H9 (cell line): ENCODE measurements around the gene GPD1. TPM values are rescaled to one million over a fixed set of nuclear protein-coding genes. Genes with fewer than 3 reads are reported as not detected.

Experiments
- DNase-seq: peaks from one replicate; pipeline ENCODE4 v3.0.0-alpha.2; 2017
- H2AFZ ChIP-seq: one replicate; pipeline ENCODE4 v1.6.1; 2013; ENCODE audit warnings: mild to moderate bottlenecking, low read length, control low read depth, moderate library complexity
- H2AK5ac ChIP-seq: 2 replicates; pipeline ENCODE4 v1.6.1; 2013; ENCODE audit warnings: low read length, control low read depth, mixed read lengths; ENCODE audit not compliant: insufficient read length
- H2BK120ac ChIP-seq: one replicate; pipeline ENCODE4 v1.6.1; 2013; ENCODE audit warnings: low read depth, mild to moderate bottlenecking, low read length, control low read depth, inconsistent platforms; ENCODE audit not compliant: poor library complexity, severe bottlenecking
- H2BK12ac ChIP-seq: 2 replicates; pipeline ENCODE4 v1.6.1; 2013; ENCODE audit warnings: low read length, control low read depth, mixed read lengths, low read depth; ENCODE audit not compliant: insufficient read length
- H2BK15ac ChIP-seq: 2 replicates; pipeline ENCODE4 v1.6.1; 2013; ENCODE audit warnings: low read depth, low read length, control low read depth
- H2BK20ac ChIP-seq: one replicate; pipeline ENCODE4 v1.6.1; 2013; ENCODE audit warnings: low read depth, mild to moderate bottlenecking, low read length, control low read depth, inconsistent platforms; ENCODE audit not compliant: poor library complexity, severe bottlenecking
- H2BK5ac ChIP-seq: 2 replicates; pipeline ENCODE4 v1.6.1; 2013; ENCODE audit warnings: low read length, control low read depth, mixed read lengths; ENCODE audit not compliant: insufficient read length
- H3K14ac ChIP-seq: 2 replicates; pipeline ENCODE4 v1.6.1; 2013; ENCODE audit warnings: low read length, control low read depth; ENCODE audit not compliant: insufficient read depth
- H3K18ac ChIP-seq: 2 replicates; pipeline ENCODE4 v1.6.1; 2013; ENCODE audit warnings: low read depth, mild to moderate bottlenecking, mixed read lengths, low read length, control low read depth; ENCODE audit not compliant: insufficient read length
- H3K23ac ChIP-seq: 2 replicates; pipeline ENCODE4 v1.6.1; 2013; ENCODE audit warnings: low read length, control low read depth, mixed read lengths, low read depth; ENCODE audit not compliant: insufficient read length
- H3K23me2 ChIP-seq: 2 replicates; pipeline ENCODE4 v1.6.1; 2013; ENCODE audit warnings: low read depth, mild to moderate bottlenecking, mixed read lengths, low read length, control low read depth; ENCODE audit not compliant: insufficient read length, poor library complexity, severe bottlenecking
- H3K27ac ChIP-seq: 2 replicates; pipeline ENCODE4 v1.5.1; 2013; ENCODE audit warnings: low read length, control low read depth, mixed read lengths, low read depth; ENCODE audit not compliant: insufficient read length
- H3K27me3 ChIP-seq: 2 replicates; pipeline ENCODE4 v1.6.1; 2013; ENCODE audit warnings: low read length, control low read depth, inconsistent platforms; ENCODE audit not compliant: insufficient read depth
- H3K4ac ChIP-seq: 2 replicates; pipeline ENCODE4 v1.6.1; 2013; ENCODE audit warnings: low read depth, mild to moderate bottlenecking, control low read depth, inconsistent platforms, low read length, moderate library complexity
- H3K4me1 ChIP-seq: 2 replicates; pipeline ENCODE4 v1.6.1; 2013; ENCODE audit warnings: low read length, control low read depth, inconsistent platforms; ENCODE audit not compliant: insufficient read depth
- H3K4me2 ChIP-seq: 2 replicates; pipeline ENCODE4 v1.6.1; 2013; ENCODE audit warnings: low read length, control low read depth, mixed read lengths; ENCODE audit not compliant: insufficient read length, insufficient read depth
- H3K56ac ChIP-seq: 2 replicates; pipeline ENCODE4 v1.6.1; 2013; ENCODE audit warnings: low read depth, mild to moderate bottlenecking, mixed read lengths, low read length, control low read depth; ENCODE audit not compliant: insufficient read length
- H3K79me1 ChIP-seq: 2 replicates; pipeline ENCODE4 v1.6.1; 2013; ENCODE audit warnings: low read depth, mild to moderate bottlenecking, moderate library complexity, low read length, control low read depth, inconsistent platforms; ENCODE audit not compliant: insufficient read depth, poor library complexity, severe bottlenecking
- H3K79me2 ChIP-seq: 2 replicates; pipeline ENCODE4 v1.6.1; 2013; ENCODE audit warnings: low read length, control low read depth, inconsistent platforms; ENCODE audit not compliant: insufficient read depth
- H3K9ac ChIP-seq: 2 replicates; pipeline ENCODE4 v1.6.1; 2013; ENCODE audit warnings: low read length, control low read depth, mixed read lengths; ENCODE audit not compliant: insufficient read length; ENCODE audit errors: extremely low read depth
- H3K9me3 ChIP-seq: one replicate; pipeline ENCODE4 v1.6.1; 2013; ENCODE audit warnings: low read depth, low read length, inconsistent platforms; ENCODE audit not compliant: control insufficient read depth
- H3T11ph ChIP-seq: one replicate; pipeline ENCODE4 v1.6.1; 2013; ENCODE audit warnings: mild to moderate bottlenecking, low read length, control low read depth, inconsistent platforms
- H4K20me1 ChIP-seq: one replicate; pipeline ENCODE4 v1.6.1; 2013; ENCODE audit not compliant: control insufficient read depth, insufficient read length, insufficient read depth
- H4K5ac ChIP-seq: 2 replicates; pipeline ENCODE4 v1.6.1; 2013; ENCODE audit warnings: low read depth, mild to moderate bottlenecking, mixed read lengths, low read length, control low read depth; ENCODE audit not compliant: insufficient read length
- H4K8ac ChIP-seq: replicated peaks from 2 replicates; pipeline ENCODE4 v1.6.1; 2013; ENCODE audit warnings: low read length, control low read depth, mixed read lengths, low read depth; ENCODE audit not compliant: insufficient read length
- H4K91ac ChIP-seq: 2 replicates; pipeline ENCODE4 v1.6.1; 2013; ENCODE audit warnings: low read depth, mild to moderate bottlenecking, moderate library complexity, mixed read lengths, low read length, control low read depth; ENCODE audit not compliant: insufficient read length
- H3K27ac Mint-ChIP-seq, 3 experiments: 2 replicates in 2 of 3; 3 replicates in 1 of 3; pipeline ENCODE4 v1.8.0; 2020 to 2021; ENCODE audit warnings: mixed read lengths in 3 of 3, mild to moderate bottlenecking in 1 of 3, moderate library complexity in 1 of 3
- H3K27me3 Mint-ChIP-seq: 2 replicates; pipeline ENCODE4 v1.8.0; 2021; ENCODE audit warnings: low read depth, mild to moderate bottlenecking, moderate library complexity, mixed read lengths
- H3K36me3 Mint-ChIP-seq, 3 experiments: 2 replicates in 2 of 3; 3 replicates in 1 of 3; pipeline ENCODE4 v1.8.0; 2020 to 2021; ENCODE audit warnings: low read depth in 3 of 3, mixed read lengths in 3 of 3; ENCODE audit not compliant: insufficient read depth in 1 of 3
- H3K4me1 Mint-ChIP-seq, 2 experiments: 2 replicates each; pipeline ENCODE4 v1.8.0; 2020; ENCODE audit warnings: mixed read lengths in 2 of 2
- H3K4me3 Mint-ChIP-seq, 2 experiments: 2 replicates in 1 of 2; 3 replicates in 1 of 2; pipeline ENCODE4 v1.8.0; 2020 to 2021; ENCODE audit warnings: mild to moderate bottlenecking in 2 of 2, mixed read lengths in 2 of 2, moderate library complexity in 1 of 2
- H3K9me3 Mint-ChIP-seq, 2 experiments: 2 replicates in 1 of 2; 3 replicates in 1 of 2; pipeline ENCODE4 v1.8.0; 2020; ENCODE audit warnings: mild to moderate bottlenecking in 2 of 2, mixed read lengths in 2 of 2, moderate library complexity in 1 of 2
- WGBS: extraction: QIAGEN DNeasy Blood & Tissue Kit; methylation state at CpG from one replicate; pipeline ENCODE4 v1.1.7; 2013; ENCODE audit warnings: missing lambda C conversion rate, low lambda C conversion rate, mixed read lengths; ENCODE audit not compliant: insufficient read length; ENCODE audit errors: extremely low coverage; 5-methylcytosine and 5-hydroxymethylcytosine counted together
- total RNA-seq: library from RNA; stranded (reverse); gene quantifications from 2 replicates; pipeline ENCODE4 v1.2.1, GENCODE V29; 2021
- TF ChIP-seq, protein P1 (sequence below): fragments of 200-600 bp; sonication (generic); conservative IDR thresholded peaks from 3 replicates; pipeline ENCODE4 v1.8.0; 2021; ENCODE audit warnings: antibody characterized with exemption, mild to moderate bottlenecking

Gene GPD1
- total RNA-seq, 1 experiment from 2014 or later: 0.70 TPM

DNA sequence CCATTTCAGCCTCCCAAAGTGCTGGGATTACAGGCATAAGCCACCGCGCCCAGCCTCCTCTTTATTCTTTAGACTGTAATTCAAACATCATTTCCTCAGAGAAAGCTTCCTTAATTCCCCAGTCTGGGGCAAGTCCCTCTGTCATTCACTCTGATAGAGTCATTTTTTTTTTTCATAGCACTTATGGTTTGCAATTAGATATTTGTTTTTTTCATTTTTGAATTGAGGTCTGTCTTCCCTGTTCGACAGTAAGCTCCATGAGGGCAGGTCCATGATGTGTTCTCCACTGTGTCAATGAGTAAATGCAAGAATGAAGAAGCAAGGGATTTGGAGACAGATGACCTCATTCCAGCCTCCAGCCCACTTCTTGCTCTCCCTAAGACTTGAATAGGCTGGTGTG lies 34.3 kb upstream of the GPD1 start:
- Histone ChIP-seq H3K23ac (no peak overlapping the region), H2BK5ac (no peak overlapping the region), H2BK20ac (no peak overlapping the region), H4K5ac (no peak overlapping the region), H3K79me1 (no peaks in the 10 kb centered on the region), H3T11ph (no peak overlapping the region), H2BK12ac (no peak overlapping the region), H3K27me3 (no peaks in the 10 kb centered on the region), H4K8ac (no peak overlapping the region), H2BK15ac (no peak overlapping the region), H3K9ac (no peak overlapping the region), H2BK120ac (no peak overlapping the region), H3K79me2 (no peaks in the 10 kb centered on the region), H3K18ac (no peak overlapping the region), H3K9me3 (no peaks in the 10 kb centered on the region), H4K20me1 (no peaks in the 10 kb centered on the region), H3K4me2 (no peak overlapping the region), H3K4ac (no peak overlapping the region), H3K4me1 (no peaks in the 10 kb centered on the region; the same call in 1 of the 2 replicates), H4K91ac (no peak overlapping the region), H3K27ac (no peak overlapping the region), H3K14ac (no peak overlapping the region), H3K56ac (no peak overlapping the region), H2AK5ac (no peak overlapping the region), H3K23me2 (no peaks in the 10 kb centered on the region), H2AFZ (no peak overlapping the region)
- no peaks in the 10 kb centered on the region for H3K36me3 Mint-ChIP-seq
- no peak overlapping the region for H3K27ac Mint-ChIP-seq
- H3K27me3 Mint-ChIP-seq: peaks cover 3% of the 10 kb centered on the region; the same call in 1 of the 2 replicates
- no peak overlapping the region for H3K4me3 Mint-ChIP-seq
- DNase-seq: no peak
- H3K4me1 Mint-ChIP-seq: peaks cover 21 to 27% of the 10 kb centered on the region in 2 experiments
- TF ChIP-seq, protein P1, sequence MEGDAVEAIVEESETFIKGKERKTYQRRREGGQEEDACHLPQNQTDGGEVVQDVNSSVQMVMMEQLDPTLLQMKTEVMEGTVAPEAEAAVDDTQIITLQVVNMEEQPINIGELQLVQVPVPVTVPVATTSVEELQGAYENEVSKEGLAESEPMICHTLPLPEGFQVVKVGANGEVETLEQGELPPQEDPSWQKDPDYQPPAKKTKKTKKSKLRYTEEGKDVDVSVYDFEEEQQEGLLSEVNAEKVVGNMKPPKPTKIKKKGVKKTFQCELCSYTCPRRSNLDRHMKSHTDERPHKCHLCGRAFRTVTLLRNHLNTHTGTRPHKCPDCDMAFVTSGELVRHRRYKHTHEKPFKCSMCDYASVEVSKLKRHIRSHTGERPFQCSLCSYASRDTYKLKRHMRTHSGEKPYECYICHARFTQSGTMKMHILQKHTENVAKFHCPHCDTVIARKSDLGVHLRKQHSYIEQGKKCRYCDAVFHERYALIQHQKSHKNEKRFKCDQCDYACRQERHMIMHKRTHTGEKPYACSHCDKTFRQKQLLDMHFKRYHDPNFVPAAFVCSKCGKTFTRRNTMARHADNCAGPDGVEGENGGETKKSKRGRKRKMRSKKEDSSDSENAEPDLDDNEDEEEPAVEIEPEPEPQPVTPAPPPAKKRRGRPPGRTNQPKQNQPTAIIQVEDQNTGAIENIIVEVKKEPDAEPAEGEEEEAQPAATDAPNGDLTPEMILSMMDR: no peak
- no CpG with 5 or more reads among the region's 3 CpGs for WGBS
- H3K9me3 Mint-ChIP-seq: no peaks in the 10 kb centered on the region
